Immature natural killer cell (primary cell): ENCODE data around the gene IGSF9B. TPM values are rescaled to one million over a fixed set of nuclear protein-coding genes. Genes with fewer than 3 reads are reported as not detected.

Experiments used
- DNase-seq, 3 donors: peaks; one replicate each; pipeline ENCODE4 v3.0.0; 2022; ENCODE audit warnings: mixed read lengths in 1 of 3
- H3K27ac Mint-ChIP-seq, 6 donors: one replicate each; pipeline ENCODE4 v1.8.0; 2020; ENCODE audit warnings: mixed read lengths in 6 of 6, mild to moderate bottlenecking in 5 of 6, inconsistent platforms in 4 of 6, moderate library complexity in 3 of 6
- H3K27me3 Mint-ChIP-seq, 3 donors: one replicate each; pipeline ENCODE4 v1.8.0; 2020 to 2021; ENCODE audit warnings: low read depth in 3 of 3, mild to moderate bottlenecking in 3 of 3, mixed read lengths in 3 of 3, moderate library complexity in 3 of 3, inconsistent platforms in 1 of 3
- H3K36me3 Mint-ChIP-seq, 3 donors: one replicate each; pipeline ENCODE4 v1.8.0; 2020; ENCODE audit warnings: mixed read lengths in 3 of 3, inconsistent platforms in 2 of 3, mild to moderate bottlenecking in 2 of 3
- H3K4me1 Mint-ChIP-seq, 2 donors: one replicate each; pipeline ENCODE4 v1.8.0; 2020; ENCODE audit warnings: inconsistent platforms in 2 of 2, mild to moderate bottlenecking in 2 of 2, mixed read lengths in 2 of 2, moderate library complexity in 1 of 2
- H3K4me3 Mint-ChIP-seq, 5 donors: one replicate each; pipeline ENCODE4 v1.8.0; 2020; ENCODE audit warnings: mild to moderate bottlenecking in 5 of 5, mixed read lengths in 5 of 5, inconsistent platforms in 3 of 5, moderate library complexity in 3 of 5
- H3K9me3 Mint-ChIP-seq, 6 donors: one replicate each; pipeline ENCODE4 v1.8.0; 2020; ENCODE audit warnings: mild to moderate bottlenecking in 6 of 6, mixed read lengths in 6 of 6, inconsistent platforms in 4 of 6, moderate library complexity in 3 of 6
- polyA plus RNA-seq, 3 donors: library from polyadenylated mRNA; unstranded; fragments of 300-500 nt; fragmentation: Illumina TruSeq; gene quantifications; one replicate each; pipeline ENCODE4 v1.2.3, GENCODE V29; 2021

IGSF9B gene
- polyA plus RNA-seq, 3 donors from 2014 or later, result 0.22 to 0.45 TPM; not detected in 1

- DNase-seq, result no peak
Observed at GRCh38 chr11:133993107-133993506, 36.3 kb upstream of the IGSF9B start.

GRCh38 chr11:133992121-133992520 lies 35.4 kb upstream of the IGSF9B start:
- Mint-ChIP-seq H3K36me3 (no peaks in the 10 kb centered on the region), H3K4me1 (no peaks in the 10 kb centered on the region), H3K9me3 (no peaks in the 10 kb centered on the region), H3K4me3 (no peak overlapping the region), H3K27ac (no peak overlapping the region), H3K27me3 (peaks cover 5 to 9% (median 7%) of the 10 kb centered on the region in 3 donors)
- no peak for DNase-seq

More at GRCh38 chr11:133993107-133993506, 36.3 kb upstream of the IGSF9B start:
- Mint-ChIP-seq H3K4me1 (no peaks in the 10 kb centered on the region), H3K9me3 (no peaks in the 10 kb centered on the region), H3K36me3 (no peaks in the 10 kb centered on the region), H3K27me3 (peaks cover 3 to 9% (median 7%) of the 10 kb centered on the region in 3 donors), H3K4me3 (no peak overlapping the region), H3K27ac (no peak overlapping the region)

GRCh38 chr11:133991101-133991500 lies 34.3 kb upstream of the IGSF9B start:
- no peak for DNase-seq
- Mint-ChIP-seq H3K4me3 (no peak overlapping the region), H3K27me3 (peaks cover 2 to 9% (median 7%) of the 10 kb centered on the region in 3 donors), H3K36me3 (no peaks in the 10 kb centered on the region), H3K27ac (no peak overlapping the region), H3K9me3 (no peaks in the 10 kb centered on the region), H3K4me1 (no peaks in the 10 kb centered on the region)

- Mint-ChIP-seq H3K27ac (no peak overlapping the region), H3K36me3 (no peaks in the 10 kb centered on the region), H3K4me1 (no peaks in the 10 kb centered on the region), H3K27me3 (peaks cover 2 to 9% (median 7%) of the 10 kb centered on the region in 3 donors), H3K4me3 (no peak overlapping the region), H3K9me3 (no peaks in the 10 kb centered on the region)
- no peak for DNase-seq
Observed at GRCh38 chr11:133990501-133990900, 33.7 kb upstream of the IGSF9B start.

- peaks cover 0 to 4% (median 2%) of the 10 kb centered on the region in 3 donors for H3K27me3 Mint-ChIP-seq
- H3K4me3 Mint-ChIP-seq, result no peak overlapping the region
- H3K27ac Mint-ChIP-seq, result no peak overlapping the region
- H3K9me3 Mint-ChIP-seq, result no peaks in the 10 kb centered on the region
- H3K36me3 Mint-ChIP-seq, result no peaks in the 10 kb centered on the region
- no peak for DNase-seq
- H3K4me1 Mint-ChIP-seq, result no peaks in the 10 kb centered on the region
Observed at GRCh38 chr11:133988686-133989410, 32.1 kb upstream of the IGSF9B start.

GRCh38 chr11:133987171-133987570 lies 30.4 kb upstream of the IGSF9B start:
- Mint-ChIP-seq H3K27ac (no peak overlapping the region), H3K4me3 (no peak overlapping the region), H3K27me3 (peaks cover 0 to 3% (median 2%) of the 10 kb centered on the region in 3 donors), H3K4me1 (no peaks in the 10 kb centered on the region), H3K9me3 (no peaks in the 10 kb centered on the region), H3K36me3 (no peaks in the 10 kb centered on the region)
- DNase-seq, result no peak

GRCh38 chr11:133985981-133986944 lies 29.5 kb upstream of the IGSF9B start:
- Mint-ChIP-seq H3K36me3 (no peaks in the 10 kb centered on the region), H3K27ac (no peak overlapping the region), H3K4me3 (no peak overlapping the region), H3K4me1 (no peaks in the 10 kb centered on the region), H3K9me3 (no peaks in the 10 kb centered on the region), H3K27me3 (peaks cover 0 to 4% (median 3%) of the 10 kb centered on the region in 3 donors)
- DNase-seq, result no peak

GRCh38 chr11:133984828-133985227 lies 28.1 kb upstream of the IGSF9B start:
- H3K36me3 Mint-ChIP-seq, result no peaks in the 10 kb centered on the region
- no peak for DNase-seq

GRCh38 chr11:133983660-133984316 lies 27.0 kb upstream of the IGSF9B start:
- Mint-ChIP-seq H3K27me3 (peaks cover 3 to 4% (median 3%) of the 10 kb centered on the region in 3 donors), H3K27ac (no peak overlapping the region), H3K9me3 (no peaks in the 10 kb centered on the region), H3K36me3 (no peaks in the 10 kb centered on the region), H3K4me3 (no peak overlapping the region), H3K4me1 (no peaks in the 10 kb centered on the region)
- DNase-seq, result no peak

More at GRCh38 chr11:133984828-133985227, 28.1 kb upstream of the IGSF9B start:
- H3K4me1 Mint-ChIP-seq, result no peaks in the 10 kb centered on the region
- peaks cover 0 to 4% (median 3%) of the 10 kb centered on the region in 3 donors for H3K27me3 Mint-ChIP-seq
- no peak overlapping the region for H3K4me3 Mint-ChIP-seq
- H3K27ac Mint-ChIP-seq, result no peak overlapping the region
- no peaks in the 10 kb centered on the region for H3K9me3 Mint-ChIP-seq

- DNase-seq, result no peak
- Mint-ChIP-seq H3K4me1 (no peaks in the 10 kb centered on the region), H3K27ac (no peak overlapping the region), H3K9me3 (no peaks in the 10 kb centered on the region), H3K36me3 (no peaks in the 10 kb centered on the region), H3K4me3 (no peak overlapping the region), H3K27me3 (peaks cover 3 to 7% (median 3%) of the 10 kb centered on the region in 3 donors)
Observed at GRCh38 chr11:133982876-133983275, 26.1 kb upstream of the IGSF9B start.

GRCh38 chr11:133982151-133982550 lies 25.4 kb upstream of the IGSF9B start:
- H3K36me3 Mint-ChIP-seq, result no peaks in the 10 kb centered on the region
- no peak overlapping the region for H3K27ac Mint-ChIP-seq
- peaks cover 1 to 9% (median 3%) of the 10 kb centered on the region in 3 donors for H3K27me3 Mint-ChIP-seq
- DNase-seq, result no peak
- no peak overlapping the region for H3K4me3 Mint-ChIP-seq
- H3K9me3 Mint-ChIP-seq, result no peaks in the 10 kb centered on the region
- no peaks in the 10 kb centered on the region for H3K4me1 Mint-ChIP-seq

- Mint-ChIP-seq H3K36me3 (no peaks in the 10 kb centered on the region), H3K4me3 (no peak overlapping the region), H3K9me3 (no peaks in the 10 kb centered on the region), H3K4me1 (no peaks in the 10 kb centered on the region), H3K27ac (no peak overlapping the region), H3K27me3 (peaks cover 1 to 9% (median 3%) of the 10 kb centered on the region in 3 donors)
- no peak for DNase-seq
Observed at GRCh38 chr11:133981156-133981555, 24.4 kb upstream of the IGSF9B start.

GRCh38 chr11:133980665-133981064 lies 23.9 kb upstream of the IGSF9B start:
- Mint-ChIP-seq H3K4me1 (no peaks in the 10 kb centered on the region), H3K9me3 (no peaks in the 10 kb centered on the region), H3K27ac (no peak overlapping the region), H3K36me3 (no peaks in the 10 kb centered on the region), H3K4me3 (no peak overlapping the region), H3K27me3 (peaks cover 1 to 12% (median 3%) of the 10 kb centered on the region in 3 donors)
- DNase-seq, result no peak
